NB4 (cell line): Measurements from ENCODE around the gene MIB1.

ENCODE experiments used
- CTCF ChIP-seq: IDR thresholded peaks from one replicate; pipeline ENCODE4 v1.5.1; 2012; ENCODE audit warnings: low read depth, low read length
- MAX ChIP-seq: IDR thresholded peaks from 2 replicates; pipeline ENCODE4 v1.6.1; 2011; ENCODE audit warnings: low read depth, low read length
- POLR2A ChIP-seq: IDR thresholded peaks from 2 replicates; pipeline ENCODE4 v1.6.1; 2011; ENCODE audit warnings: mild to moderate bottlenecking; ENCODE audit not compliant: insufficient read length; ENCODE audit errors: extremely low read depth

- TF ChIP-seq CTCF (no peak), POLR2A (no peak), MAX (no peak)
These were observed 19.2 kb downstream of the MIB1 start for GRCh38 chr18:21759836-21760235.
